T47D (cell line): ENCODE measurements around the gene YPEL1.
"Not testable (repeated sequence)": the region's sequence is repeated elsewhere in the genome, so short reads cannot be mapped to it uniquely, and the experiment has no call there.

ENCODE experiments used
- DNase-seq, 2 experiments: peaks; one replicate each; pipeline versions ENCODE4 v3.0.0 to v3.0.0-alpha.2; 2011 to 2012; ENCODE audit warnings: low read depth in 1 of 2, low spot score in 1 of 2
- JUND ChIP-seq: IDR thresholded peaks from 2 replicates; pipeline ENCODE4 v1.6.1; 2012; ENCODE audit warnings: low read depth
- in situ Hi-C: cut with HindIII; loops from 2 replicates; pipeline ENCODE4 v1.10.0; 2016; ENCODE audit warnings: low sequenced_read_pairs, low pct_unique_long_range_greater_than_20kb

The YPEL1 gene

GRCh38 chr22:21686634-21687393, 48.8 kb downstream of the YPEL1 start:
- in situ Hi-C loops: no loop called here
- TF ChIP-seq JUND: no peak
- no peak for DNase-seq

- no peak for TF ChIP-seq JUND
- no peak for DNase-seq
- in situ Hi-C loops: no loop called here
Observed at GRCh38 chr22:21686193-21686608, 49.4 kb downstream of the YPEL1 start.

DNA sequence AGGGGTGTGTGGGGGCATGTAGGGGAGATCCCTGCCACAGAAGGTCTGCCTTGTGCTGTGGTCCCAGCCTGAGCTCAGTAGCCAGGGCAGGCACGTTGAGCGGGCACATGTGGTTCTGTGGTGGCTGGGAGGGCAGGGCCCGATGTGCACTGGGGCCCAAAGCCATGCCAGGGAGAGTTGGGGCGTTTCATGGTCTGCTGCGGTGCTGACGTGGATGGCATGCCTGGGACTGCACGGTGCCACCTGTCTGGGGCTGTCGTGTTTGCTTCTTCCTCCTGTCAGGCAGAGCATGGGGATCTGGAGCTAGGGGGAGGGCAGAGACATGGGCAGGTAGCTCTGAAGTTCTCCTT, 50.5 kb downstream of the YPEL1 start:
- in situ Hi-C loops: no loop called here
- no peak for TF ChIP-seq JUND
- DNase-seq: no peak

DNA sequence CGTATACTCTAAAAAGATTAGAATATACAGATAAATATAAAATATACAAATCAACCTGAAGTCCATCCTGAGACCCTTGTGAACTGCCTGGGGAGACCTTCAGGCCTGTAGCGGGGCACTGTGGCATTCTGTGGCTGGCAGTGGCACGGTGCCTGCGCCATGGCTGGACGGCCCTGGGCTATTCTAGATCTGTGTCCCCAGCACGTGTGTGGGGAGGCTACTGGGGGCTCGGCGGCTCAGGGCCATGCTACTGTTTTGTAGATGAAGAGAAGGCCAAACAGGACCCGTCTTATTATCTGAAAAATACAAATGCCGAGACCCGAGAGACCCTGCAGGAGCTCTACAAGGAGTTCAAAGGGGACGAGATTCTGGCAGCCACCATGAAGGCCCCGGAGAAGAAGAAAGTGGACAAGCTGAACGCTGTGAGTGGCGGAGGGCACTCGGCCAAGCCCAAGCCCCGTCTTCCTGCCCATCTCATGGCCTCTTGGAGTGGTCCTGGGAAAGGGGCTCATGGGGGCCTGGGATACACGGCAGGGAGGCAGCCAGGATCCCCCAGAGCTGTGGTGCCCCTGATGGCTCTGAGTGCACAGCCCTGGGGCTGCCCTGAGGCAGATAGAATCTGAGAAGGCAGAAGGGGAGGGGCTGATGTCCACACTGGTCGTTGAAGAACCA, 51.0 kb downstream of the YPEL1 start:
- DNase-seq: no peak
- no peak for TF ChIP-seq JUND
- in situ Hi-C loops: no loop called here

DNA sequence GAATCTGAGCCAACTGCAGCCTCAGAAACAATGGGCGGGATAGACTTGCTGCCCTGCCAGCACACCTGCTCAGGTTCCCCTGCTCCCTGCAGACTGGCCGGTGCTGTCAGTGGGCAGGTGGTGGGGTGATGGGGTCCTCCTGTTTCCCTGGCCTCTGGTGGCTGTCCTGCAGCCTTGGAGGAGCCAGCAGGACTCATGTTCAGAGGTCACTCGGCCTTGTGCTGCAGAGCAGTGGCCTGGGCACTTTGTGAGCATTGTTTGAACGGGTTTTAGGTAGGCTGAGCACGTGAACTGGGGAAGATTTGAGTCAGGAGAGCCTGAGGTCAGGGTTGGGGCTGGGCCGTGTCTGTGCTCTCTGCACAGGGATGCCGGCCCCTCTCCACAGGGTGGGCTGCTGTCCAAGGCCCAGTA, 52.2 kb downstream of the YPEL1 start:
- in situ Hi-C loops: no loop called here
- no peak for DNase-seq
- TF ChIP-seq JUND: no peak

DNA sequence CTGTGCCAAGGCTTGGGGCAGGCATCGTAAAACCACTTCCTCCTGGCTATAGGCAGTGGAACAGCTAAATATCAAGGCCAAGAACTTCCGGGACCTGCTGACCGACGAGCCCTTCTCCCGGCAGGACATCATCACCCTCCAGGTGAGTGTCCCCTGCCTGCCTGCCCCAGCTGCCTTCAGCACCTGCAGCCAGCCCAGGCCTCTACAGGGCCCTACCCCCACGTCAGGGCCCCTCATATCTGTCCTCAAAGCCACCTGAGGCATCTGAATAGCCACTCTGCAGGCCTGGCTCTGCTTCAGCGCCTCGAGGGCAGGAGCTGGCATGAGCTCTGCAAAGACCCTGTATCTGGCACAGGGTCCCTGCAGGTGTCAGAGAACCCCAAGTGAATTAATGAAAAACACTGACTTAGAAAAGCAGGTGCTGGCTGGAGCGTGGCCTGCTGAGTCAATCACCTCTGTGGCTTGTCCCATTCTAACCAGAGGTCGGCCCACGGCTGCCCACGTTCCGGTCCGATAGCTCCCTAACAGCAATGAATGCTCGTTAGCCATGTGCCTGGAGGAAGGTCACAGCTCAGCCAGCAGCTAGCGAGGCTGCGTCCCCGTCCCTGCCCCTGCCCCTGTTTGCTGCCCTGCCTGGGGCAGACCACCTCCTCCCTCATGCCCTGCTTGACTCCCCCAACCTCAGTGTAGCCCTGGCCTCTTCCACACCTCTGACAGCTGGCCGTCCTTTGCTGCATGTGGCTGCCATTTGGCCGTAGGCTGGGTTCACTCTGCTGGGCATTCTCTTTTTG, 53.0 kb downstream of the YPEL1 start:
- no peak for DNase-seq
- no peak for TF ChIP-seq JUND
- in situ Hi-C loops: no loop called here

DNA sequence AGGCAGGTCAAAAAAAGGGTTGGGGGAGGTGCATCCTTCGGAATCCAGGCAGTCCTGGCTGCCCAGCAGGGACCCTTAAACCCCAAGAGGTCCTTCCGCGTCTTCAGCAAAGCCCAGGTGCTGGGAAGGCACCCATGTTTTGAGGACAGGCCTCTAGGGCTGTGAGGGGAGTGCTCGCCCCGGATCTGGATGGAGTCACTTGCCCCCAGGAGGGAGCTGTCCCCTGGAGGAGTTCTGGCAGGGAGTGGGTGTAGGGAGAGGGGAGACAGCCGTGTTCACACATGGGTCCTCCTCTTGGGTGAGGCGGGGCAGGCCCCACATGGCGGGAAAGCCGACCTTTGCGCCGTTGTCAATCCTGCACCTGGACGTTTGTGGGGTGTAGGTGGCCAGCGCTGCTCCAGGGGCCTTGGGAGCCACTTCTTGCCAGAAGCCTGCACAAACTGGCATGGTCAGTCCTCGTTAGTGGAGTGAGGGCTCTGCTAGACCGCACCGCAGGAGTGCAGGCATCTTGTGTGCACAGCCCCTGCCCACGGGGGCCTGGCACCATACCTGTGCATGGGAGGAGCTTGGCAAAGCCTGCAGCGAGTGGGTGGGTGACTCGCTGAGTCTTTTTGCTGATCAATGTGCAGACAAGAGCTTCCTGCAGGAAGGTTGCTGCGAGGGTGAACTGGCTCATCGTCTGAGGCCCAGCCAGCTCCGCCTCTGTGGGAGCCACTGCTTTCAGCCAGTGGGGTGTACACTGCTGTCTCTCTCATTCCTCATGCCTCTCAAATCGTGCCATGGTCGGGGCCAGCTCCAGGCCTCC, 53.8 kb downstream of the YPEL1 start:
- in situ Hi-C loops: no loop called here

DNA sequence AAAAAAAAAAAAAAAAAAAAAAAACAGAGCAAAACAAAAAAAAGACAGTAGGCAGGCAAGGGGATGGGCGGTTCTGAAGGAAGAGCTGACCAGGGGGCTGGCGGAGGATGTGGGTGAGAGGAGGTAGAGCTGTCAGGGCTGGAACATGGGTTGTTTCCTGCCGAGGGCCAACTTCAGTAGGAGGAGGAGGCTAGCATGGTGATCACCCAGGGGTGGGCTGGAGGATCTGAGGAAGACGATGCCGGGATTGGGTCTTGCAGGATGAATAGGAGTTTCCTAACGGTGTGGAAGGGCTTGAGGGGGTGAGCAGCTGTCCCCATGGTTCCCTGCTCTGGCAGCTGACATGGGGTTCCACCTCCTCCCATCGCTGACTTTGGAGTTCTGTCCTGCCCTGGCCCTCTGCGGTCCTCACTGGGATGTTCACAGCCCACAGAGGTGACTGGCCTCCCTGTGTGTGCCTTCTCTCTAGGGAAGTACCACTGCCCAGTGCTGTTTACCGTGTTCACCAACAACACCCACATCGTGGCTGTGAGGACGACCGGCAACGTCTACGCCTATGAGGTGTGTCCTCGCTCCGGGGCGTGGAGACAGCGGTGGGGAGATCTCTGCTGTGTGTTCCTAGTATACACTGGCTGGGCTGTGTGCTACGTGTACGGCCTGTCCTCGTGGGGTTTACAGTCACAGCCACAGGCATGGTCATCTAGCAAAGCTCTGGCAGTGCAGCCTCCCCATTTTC, 54.6 kb downstream of the YPEL1 start:
- in situ Hi-C loops: no loop called here
- TF ChIP-seq JUND: no peak

More for the DNA sequence above, 53.8 kb downstream of the YPEL1 start:
- TF ChIP-seq JUND: no peak
- no peak for DNase-seq

GRCh38 chr22:21679383-21679782, 56.2 kb downstream of the YPEL1 start:
- no peak for DNase-seq
- TF ChIP-seq JUND: no peak
- in situ Hi-C loops: no loop called here

More for the DNA sequence above, 54.6 kb downstream of the YPEL1 start:
- no peak for DNase-seq

GRCh38 chr22:21678842-21679241, 56.8 kb downstream of the YPEL1 start:
- DNase-seq, in situ Hi-C loops: not testable (repeated sequence)

DNA sequence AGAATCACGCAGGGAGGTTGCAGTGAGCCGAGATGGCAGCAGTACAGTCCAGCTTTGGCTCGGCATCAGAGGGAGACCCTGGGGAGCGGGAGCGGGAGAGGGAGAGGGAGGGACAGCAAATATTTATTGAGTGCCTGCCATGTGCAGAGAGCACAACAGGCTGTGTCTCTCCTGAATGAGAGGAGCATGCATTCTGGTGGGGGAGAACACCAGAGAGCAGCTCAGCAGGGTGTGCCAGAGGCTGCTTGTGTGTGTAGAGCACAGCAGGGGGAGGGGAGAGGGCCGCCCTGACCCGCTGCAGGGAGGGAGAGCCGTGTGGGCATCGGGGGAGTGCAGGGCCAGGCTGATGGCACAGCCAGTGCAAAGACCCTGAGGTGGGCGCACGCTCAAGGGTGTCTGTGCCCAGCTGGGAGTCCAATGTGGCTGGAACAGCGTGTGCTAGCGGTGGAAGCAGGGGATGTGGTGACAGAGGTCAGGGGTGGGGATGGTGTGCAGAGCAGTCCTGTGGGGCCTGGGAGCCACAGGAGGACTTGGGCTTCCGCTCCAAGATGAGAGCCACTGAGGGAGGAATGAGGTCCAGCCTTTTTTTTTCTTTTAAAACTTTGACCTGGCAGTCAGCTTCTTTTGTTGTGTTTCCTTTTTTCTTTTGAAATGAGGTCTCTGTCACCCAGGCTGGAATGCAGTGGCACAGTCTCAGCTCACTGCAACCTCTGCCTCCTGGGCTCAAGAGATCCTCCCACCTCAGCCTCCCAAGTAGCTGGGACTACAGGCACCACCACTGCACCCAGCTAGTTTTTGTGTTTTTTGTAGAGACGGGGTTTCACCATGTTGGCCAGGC, 57.8 kb downstream of the YPEL1 start:
- in situ Hi-C loops: no loop called here
- no peak for DNase-seq
- TF ChIP-seq JUND: no peak
